A673 (cell line): ENCODE measurements around the gene PXDN. TPM values are rescaled to one million over a fixed set of nuclear protein-coding genes. Genes with fewer than 3 reads are reported as not detected.
"Not testable (repeated sequence)": the region's sequence is repeated elsewhere in the genome, so short reads cannot be mapped to it uniquely, and the experiment has no call there.

ENCODE experiments used
- BruUV-seq: library from RNA; stranded (reverse); fragments of 400-500 nt; replicated peaks from 2 replicates; lab custom pipeline; 2021; lab: Mats Ljungman, UMichigan
- CTCF ChIA-PET: fragments of 300-600 bp; sonication (Branson Sonifier 250); formaldehyde crosslinking; loops from one replicate; lab custom pipeline; 2022; ENCODE audit warnings: antibody characterized with exemption; lab: Charles Lee
- POLR2A ChIA-PET: fragments of 300-600 bp; sonication (Branson Sonifier 250); formaldehyde crosslinking; loops from one replicate; lab custom pipeline; 2022; ENCODE audit warnings: antibody characterized with exemption; ENCODE audit not compliant: low non-redundant PET; lab: Charles Lee
- DNase-seq: peaks from one replicate; pipeline ENCODE4 v3.0.0-alpha.2; 2015; ENCODE audit warnings: low spot score
- H3K27ac ChIP-seq: fragments of 200-600 bp; sonication (generic); 2 replicates; pipeline ENCODE4 v1.5.1; 2016; ENCODE audit warnings: mixed run types, low read depth, mild to moderate bottlenecking, mixed read lengths, antibody characterized with exemption, low read length; ENCODE audit not compliant: poor library complexity, severe bottlenecking
- H3K27me3 ChIP-seq: fragments of 200-600 bp; sonication (generic); replicated peaks from 2 replicates; pipeline ENCODE4 v1.6.1; 2017; ENCODE audit warnings: mixed run types, low read depth, mild to moderate bottlenecking, mixed read lengths, antibody characterized with exemption, low read length; ENCODE audit not compliant: insufficient read depth, poor library complexity
- H3K36me3 ChIP-seq: fragments of 200-600 bp; sonication (generic); 2 replicates; pipeline ENCODE4 v1.6.1; 2016; ENCODE audit warnings: mixed run types, mild to moderate bottlenecking, mixed read lengths, antibody characterized with exemption, low read length; ENCODE audit not compliant: insufficient read depth, poor library complexity, severe bottlenecking
- H3K4me1 ChIP-seq: fragments of 200-600 bp; sonication (generic); 2 replicates; pipeline ENCODE4 v1.6.1; 2017; ENCODE audit warnings: mixed run types, mild to moderate bottlenecking, mixed read lengths, antibody characterized with exemption, low read length; ENCODE audit not compliant: insufficient read depth, poor library complexity, severe bottlenecking
- H3K4me3 ChIP-seq: fragments of 200-600 bp; sonication (generic); 2 replicates; pipeline ENCODE4 v1.5.1; 2016; ENCODE audit warnings: low read depth, mixed run types, mild to moderate bottlenecking, mixed read lengths, low read length; ENCODE audit not compliant: poor library complexity, severe bottlenecking
- H3K9me3 ChIP-seq: fragments of 200-600 bp; sonication (generic); 2 replicates; pipeline ENCODE4 v1.6.1; 2016; ENCODE audit warnings: mixed run types, low read depth, mild to moderate bottlenecking, mixed read lengths, antibody characterized with exemption, low read length; ENCODE audit not compliant: poor library complexity, severe bottlenecking
- CTCF ChIP-seq: fragments of 300-800, 200-600 bp; sonication (generic); conservative IDR thresholded peaks from 2 replicates; pipeline ENCODE4 v1.5.1; 2017; ENCODE audit warnings: low read depth, mild to moderate bottlenecking, antibody characterized with exemption, low read length, moderate library complexity, mixed read lengths
- EZH2 ChIP-seq: fragments of 200-600 bp; sonication (generic); IDR thresholded peaks from 2 replicates; pipeline ENCODE4 v1.6.1; 2017; ENCODE audit warnings: borderline replicate concordance, low read depth, mild to moderate bottlenecking, mixed read lengths, antibody characterized with exemption, low read length; ENCODE audit not compliant: poor library complexity, severe bottlenecking
- intact Hi-C: fragments of 100-400 bp; cut with micrococcal nuclease; formaldehyde crosslinking; loops from one replicate; pipeline ENCODE4 v1.10.0; 2022; ENCODE audit not compliant: unreplicated experiment
- total RNA-seq: library from RNA; stranded (reverse); gene quantifications from 2 replicates; pipeline ENCODE4 v1.2.3, GENCODE V29; 2021

Gene PXDN
- total RNA-seq, 1 experiment from 2014 or later, result 162 TPM

- intact Hi-C loops, result no loop called here
- no TSS peak for BruUV-seq
- CTCF ChIA-PET, result no interaction called here
These were observed 121.7 kb downstream of the PXDN start for GRCh38 chr2:1622521-1623200.

GRCh38 chr2:1621976-1622375 is 122.3 kb downstream of the PXDN start:
- DNase-seq, H3K36me3 ChIP-seq, H3K27me3 ChIP-seq, H3K4me1 ChIP-seq, H3K9me3 ChIP-seq, H3K4me3 ChIP-seq, intact Hi-C loops, POLR2A ChIA-PET, H3K27ac ChIP-seq, BruUV-seq, CTCF ChIA-PET: not testable (repeated sequence)

More at GRCh38 chr2:1622521-1623200, 121.7 kb downstream of the PXDN start:
- Histone ChIP-seq H3K27me3 (no peaks in the 10 kb centered on the region), H3K9me3 (no peaks in the 10 kb centered on the region), H3K4me3 (no peak overlapping the region), H3K27ac (no peak overlapping the region), H3K36me3 (no peaks in the 10 kb centered on the region), H3K4me1 (no peaks in the 10 kb centered on the region)
- DNase-seq, result no peak
- TF ChIP-seq EZH2 (no peak), CTCF (no peak)
- POLR2A ChIA-PET, result no interaction called here

GRCh38 chr2:1621501-1621900 is 122.8 kb downstream of the PXDN start:
- Histone ChIP-seq H3K36me3 (no peaks in the 10 kb centered on the region), H3K4me1 (no peaks in the 10 kb centered on the region), H3K27me3 (no peaks in the 10 kb centered on the region), H3K27ac (no peak overlapping the region), H3K4me3 (no peak overlapping the region), H3K9me3 (no peaks in the 10 kb centered on the region)
- POLR2A ChIA-PET, result no interaction called here
- CTCF ChIA-PET, result no interaction called here
- no peak for TF ChIP-seq CTCF
- TF ChIP-seq EZH2, result no peak
- no TSS peak for BruUV-seq
- no peak for DNase-seq
- intact Hi-C loops, result no loop called here

- TF ChIP-seq EZH2 (no peak), CTCF (no peak)
- no peak for DNase-seq
- BruUV-seq, result no TSS peak
- CTCF ChIA-PET, result no interaction called here
- no peaks in the 10 kb centered on the region for H3K27me3 ChIP-seq
- H3K4me3 ChIP-seq, result no peak overlapping the region
- no peaks in the 10 kb centered on the region for H3K9me3 ChIP-seq
- POLR2A ChIA-PET, result no interaction called here
- no peak overlapping the region for H3K27ac ChIP-seq
- no peaks in the 10 kb centered on the region for H3K4me1 ChIP-seq
- intact Hi-C loops, result no loop called here
- no peaks in the 10 kb centered on the region for H3K36me3 ChIP-seq
These were observed 123.3 kb downstream of the PXDN start for GRCh38 chr2:1621041-1621440.
